Measurements from ENCODE around the gene PRKD2.

- TF ChIP-seq EZH2 (IDR thresholded peaks at IDR 0.05) (no peak), POLR2AphosphoS5 (IDR thresholded peaks at IDR 0.05; ENCODE audit: borderline replicate concordance, low read depth, low read length) (no peak), FOXP2 (optimal IDR thresholded peaks at IDR 0.05; ENCODE audit: control extremely low read depth, extremely low read length, insufficient read depth) (no peak)
These were observed 91.8 kb downstream of the PRKD2 start, which contains the start of gene PTGIR for GRCh38 chr19:46624958-46625661.
